ENCODE measurements around the gene GPX8. TPM values are rescaled to one million over a fixed set of nuclear protein-coding genes. Genes with fewer than 3 reads are reported as not detected.

Gene GPX8
- total RNA-seq, 1 experiment from 2014 or later = 37.2 TPM

- peak; percentile 91 for DNase-seq (ENCODE audit: unreplicated experiment)
- CTCF ChIA-PET = interaction anchor here (0.6 to 2.8 kb wide), 39 partner anchors 9 to 644 kb away, joined by 3 to 100 read pairs (median 4); partner anchors contain the start of gene SNX18
- intact Hi-C loops (cut with micrococcal nuclease) = loop anchor here (1.0 to 10.0 kb wide), 2 partner anchors 254 to 506 kb away; no protein-coding TSS in a partner anchor
- Mint-ChIP-seq H3K27me3 (ENCODE audit: insufficient read depth, unreplicated experiment) (peaks cover 5% of the 10 kb centered on the region), H3K27ac (ENCODE audit: low read depth, unreplicated experiment) (peak overlapping the region; percentile 82), H3K9me3 (ENCODE audit: unreplicated experiment) (no peaks in the 10 kb centered on the region), H3K4me3 (ENCODE audit: unreplicated experiment) (peak overlapping the region; percentile 78), H3K4me1 (ENCODE audit: insufficient read depth, unreplicated experiment) (no peaks in the 10 kb centered on the region), H3K36me3 (ENCODE audit: insufficient read depth, unreplicated experiment) (peaks cover 32% of the 10 kb centered on the region)
- TF ChIP-seq, protein P1, sequence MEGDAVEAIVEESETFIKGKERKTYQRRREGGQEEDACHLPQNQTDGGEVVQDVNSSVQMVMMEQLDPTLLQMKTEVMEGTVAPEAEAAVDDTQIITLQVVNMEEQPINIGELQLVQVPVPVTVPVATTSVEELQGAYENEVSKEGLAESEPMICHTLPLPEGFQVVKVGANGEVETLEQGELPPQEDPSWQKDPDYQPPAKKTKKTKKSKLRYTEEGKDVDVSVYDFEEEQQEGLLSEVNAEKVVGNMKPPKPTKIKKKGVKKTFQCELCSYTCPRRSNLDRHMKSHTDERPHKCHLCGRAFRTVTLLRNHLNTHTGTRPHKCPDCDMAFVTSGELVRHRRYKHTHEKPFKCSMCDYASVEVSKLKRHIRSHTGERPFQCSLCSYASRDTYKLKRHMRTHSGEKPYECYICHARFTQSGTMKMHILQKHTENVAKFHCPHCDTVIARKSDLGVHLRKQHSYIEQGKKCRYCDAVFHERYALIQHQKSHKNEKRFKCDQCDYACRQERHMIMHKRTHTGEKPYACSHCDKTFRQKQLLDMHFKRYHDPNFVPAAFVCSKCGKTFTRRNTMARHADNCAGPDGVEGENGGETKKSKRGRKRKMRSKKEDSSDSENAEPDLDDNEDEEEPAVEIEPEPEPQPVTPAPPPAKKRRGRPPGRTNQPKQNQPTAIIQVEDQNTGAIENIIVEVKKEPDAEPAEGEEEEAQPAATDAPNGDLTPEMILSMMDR (IDR thresholded peaks at IDR 0.05; ENCODE audit: unreplicated experiment) = no peak
- TSS peak; percentile 98 for BruUV-seq (replicated peaks)
- POLR2A ChIA-PET = interaction anchor here (0.5 to 3.0 kb wide), 33 partner anchors 8 to 1684 kb away, joined by 3 to 31 read pairs (median 4); partner anchors contain the start of genes CCNO, CDC20B, ESM1 and MCIDAS
These were observed 680 bp downstream of the GPX8 start for GRCh38 chr5:55160493-55161209.

DNA sequence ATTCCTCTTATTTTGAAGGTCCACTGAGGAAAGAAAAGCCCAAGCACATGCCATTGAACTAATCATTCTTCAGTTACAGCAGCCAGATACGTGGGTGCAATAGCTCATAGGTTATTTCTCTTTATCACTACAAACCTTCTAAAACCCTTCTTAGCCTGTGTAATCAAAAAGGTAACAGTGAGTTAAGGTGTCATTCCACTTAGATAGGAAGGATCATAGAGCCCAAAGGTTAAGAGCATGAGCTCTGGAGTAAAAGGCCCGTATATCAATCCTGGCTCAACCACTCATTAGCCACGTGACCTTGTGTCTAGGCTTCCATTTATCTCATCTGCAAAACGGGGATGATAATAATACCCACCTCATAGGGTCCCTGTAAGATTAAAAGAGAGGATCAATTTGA, 2.7 kb downstream of the GPX8 start:
- H3K36me3 Mint-ChIP-seq (ENCODE audit: insufficient read depth, unreplicated experiment) = peaks cover 40% of the 10 kb centered on the region

GRCh38 chr5:55171471-55171870, 11.5 kb downstream of the GPX8 start:
- ChIA-PET POLR2A (interaction anchor here (0.7 to 5.3 kb wide), 4 partner anchors 9 to 135 kb away, joined by 3 to 53 read pairs (median 12); partner anchors contain the start of genes CCNO, DHX29 and MTREX), CTCF (interaction anchor here (0.6 to 2.5 kb wide), 20 partner anchors 9 to 522 kb away, joined by 3 to 23 read pairs (median 3); partner anchors contain the start of genes DHX29 and GPX8)
- H3K27me3 Mint-ChIP-seq (ENCODE audit: insufficient read depth, unreplicated experiment) = no peaks in the 10 kb centered on the region
- H3K36me3 Mint-ChIP-seq (ENCODE audit: insufficient read depth, unreplicated experiment) = peaks cover under 1% of the 10 kb centered on the region
- BruUV-seq (replicated peaks) = no TSS peak
- H3K4me3 Mint-ChIP-seq (ENCODE audit: unreplicated experiment) = no peak overlapping the region
- H3K9me3 Mint-ChIP-seq (ENCODE audit: unreplicated experiment) = no peaks in the 10 kb centered on the region
- no peak for DNase-seq (ENCODE audit: unreplicated experiment)
- intact Hi-C loops (cut with micrococcal nuclease) = loop anchor here (5.0 to 10.0 kb wide), 2 partner anchors 133 to 156 kb away; partner anchors contain the start of genes DHX29 and MTREX
- H3K27ac Mint-ChIP-seq (ENCODE audit: low read depth, unreplicated experiment) = no peak overlapping the region
- H3K4me1 Mint-ChIP-seq (ENCODE audit: insufficient read depth, unreplicated experiment) = peaks cover 16% of the 10 kb centered on the region
- TF ChIP-seq, protein P1 (IDR thresholded peaks at IDR 0.05; ENCODE audit: unreplicated experiment) = no peak

More for the DNA sequence above, 2.7 kb downstream of the GPX8 start:
- ChIA-PET CTCF (interaction anchor here (0.7 to 2.8 kb wide), 5 partner anchors 9 to 720 kb away, joined by 4 to 23 read pairs (median 5); no protein-coding TSS in a partner anchor), POLR2A (interaction anchor here (0.5 to 3.0 kb wide), 7 partner anchors 8 to 831 kb away, joined by 3 to 12 read pairs (median 6); partner anchors contain the start of genes CCNO and CDC20B)
- Mint-ChIP-seq H3K27me3 (ENCODE audit: insufficient read depth, unreplicated experiment) (no peaks in the 10 kb centered on the region), H3K27ac (ENCODE audit: low read depth, unreplicated experiment) (no peak overlapping the region), H3K4me3 (ENCODE audit: unreplicated experiment) (no peak overlapping the region), H3K4me1 (ENCODE audit: insufficient read depth, unreplicated experiment) (no peaks in the 10 kb centered on the region), H3K9me3 (ENCODE audit: unreplicated experiment) (no peaks in the 10 kb centered on the region)
- TF ChIP-seq, protein P1 (IDR thresholded peaks at IDR 0.05; ENCODE audit: unreplicated experiment) = no peak
- BruUV-seq (replicated peaks) = no TSS peak
- DNase-seq (ENCODE audit: unreplicated experiment) = no peak
- intact Hi-C loops (cut with micrococcal nuclease) = loop anchor here (10.0 kb wide), 1 partner anchor 508 kb away; no protein-coding TSS in a partner anchor
